HG03097 (cell line): Measurements from ENCODE around the gene STKLD1.
"Not testable (repeated sequence)": the region's sequence is repeated elsewhere in the genome, so short reads cannot be mapped to it uniquely, and the experiment has no call there.

Experiments
- ATAC-seq: cut with Tn5 transposase; IDR thresholded peaks from one replicate; pipeline ENCODE4 v1.9.1; 2021; ENCODE audit not compliant: unreplicated experiment, low FRiP score

Gene STKLD1

DNA sequence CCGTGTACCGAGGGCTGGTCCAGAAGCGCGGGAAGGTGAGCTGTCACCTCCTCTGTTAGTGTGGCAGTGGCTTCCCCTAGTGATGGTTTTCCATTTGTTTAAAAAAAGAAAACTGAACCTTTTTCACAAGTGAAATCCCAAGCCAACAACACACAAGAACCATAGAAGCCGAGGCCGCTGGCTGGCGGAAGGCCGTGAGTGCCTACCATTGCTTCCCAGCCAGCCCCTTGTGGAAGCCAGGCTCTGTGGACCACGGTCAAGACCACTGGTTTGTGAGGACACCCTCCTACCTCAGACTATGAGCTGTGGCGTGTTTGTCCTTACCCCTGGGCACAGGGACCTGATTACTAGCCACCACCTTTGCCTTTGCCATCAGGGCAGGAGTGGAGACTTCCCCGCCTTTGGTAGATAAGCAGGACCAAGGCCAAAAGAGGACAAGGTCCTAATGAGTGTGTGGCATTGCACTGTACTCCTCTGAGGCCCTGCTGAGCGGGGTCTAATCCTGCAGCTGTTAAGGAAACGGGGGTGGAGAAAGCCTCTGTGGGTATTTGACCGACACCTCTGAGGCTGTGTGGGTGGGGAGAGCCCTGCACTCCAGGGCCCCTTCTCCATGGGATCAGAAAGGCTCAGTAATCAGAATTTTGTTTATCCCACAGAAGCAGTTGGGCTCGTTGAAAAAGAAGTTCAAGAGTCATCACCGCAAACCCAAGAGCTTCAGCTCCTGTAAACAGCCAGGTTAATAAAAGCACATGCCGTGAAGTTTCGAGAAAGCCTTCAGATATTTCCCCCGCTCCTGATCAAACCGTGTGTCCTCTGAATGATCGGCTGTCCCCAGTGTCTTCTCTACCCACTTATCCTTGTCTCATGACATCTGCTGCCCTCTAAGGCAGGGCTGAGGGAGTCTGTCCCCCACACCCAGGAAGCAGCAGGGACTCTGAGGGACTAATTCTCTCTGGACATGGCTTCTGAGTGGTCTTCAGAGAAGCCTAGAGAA is 15.5 kb upstream of the STKLD1 start:
- ATAC-seq, result no peak

DNA sequence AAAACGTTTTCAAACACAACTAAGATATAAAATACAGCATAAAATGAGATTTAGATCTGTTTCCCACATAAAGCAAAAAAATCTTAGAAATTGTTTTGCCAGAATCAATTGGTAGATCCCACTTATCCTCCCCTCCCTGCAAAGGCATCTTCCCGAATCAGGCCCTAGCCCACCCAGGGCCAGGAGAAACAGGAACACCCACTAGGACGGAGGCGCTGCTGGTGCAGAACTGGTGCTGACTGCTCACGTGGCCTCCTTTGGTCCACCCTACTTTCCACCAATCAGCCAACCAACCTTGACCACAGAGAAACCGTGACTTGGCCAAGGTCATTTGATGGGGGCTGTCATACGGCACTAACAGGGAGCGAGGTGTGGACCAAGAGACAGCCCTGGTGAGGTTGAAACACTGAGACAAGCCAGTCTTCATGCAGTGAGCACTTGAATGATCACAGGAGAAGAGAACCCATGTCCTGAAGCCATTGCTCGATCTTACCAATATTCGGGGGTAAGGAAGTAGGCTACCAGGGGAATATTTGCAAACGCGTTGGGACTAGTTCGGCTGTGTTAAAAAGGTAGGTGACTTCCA is 14.6 kb upstream of the STKLD1 start:
- ATAC-seq, result no peak

DNA sequence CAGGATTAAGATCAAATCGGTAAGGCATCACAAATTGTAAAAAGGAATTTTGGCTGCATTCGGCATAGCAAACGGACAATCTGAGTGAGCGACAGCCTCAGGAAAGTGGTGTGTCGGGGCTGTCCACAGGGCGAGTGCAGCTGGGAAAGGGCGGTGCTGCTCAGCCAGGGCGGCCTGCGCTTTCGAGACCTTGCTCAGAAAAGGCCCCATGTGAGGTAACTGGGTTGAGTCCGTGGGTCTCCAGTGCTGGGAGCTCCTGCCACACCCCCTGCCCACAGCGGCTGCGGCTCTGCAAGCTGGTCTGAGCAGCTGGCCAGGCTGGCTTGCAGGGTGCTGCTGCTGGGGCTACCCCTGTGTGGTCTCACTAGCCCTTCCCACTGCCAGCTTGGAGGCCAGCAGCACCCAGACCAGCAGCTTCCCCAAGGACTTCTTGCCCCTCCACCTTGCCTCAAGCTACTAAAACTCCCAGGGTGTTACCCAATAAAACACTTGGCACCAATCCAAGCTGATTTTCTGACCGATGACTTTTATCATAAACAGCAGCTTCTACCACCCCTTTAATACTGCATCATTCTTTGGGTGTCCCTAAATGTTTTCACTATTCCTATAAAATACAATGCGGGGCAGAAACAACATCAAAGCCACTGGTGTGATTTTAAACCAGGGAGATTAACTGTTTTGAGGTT is 13.7 kb upstream of the STKLD1 start:
- ATAC-seq, result no peak

DNA sequence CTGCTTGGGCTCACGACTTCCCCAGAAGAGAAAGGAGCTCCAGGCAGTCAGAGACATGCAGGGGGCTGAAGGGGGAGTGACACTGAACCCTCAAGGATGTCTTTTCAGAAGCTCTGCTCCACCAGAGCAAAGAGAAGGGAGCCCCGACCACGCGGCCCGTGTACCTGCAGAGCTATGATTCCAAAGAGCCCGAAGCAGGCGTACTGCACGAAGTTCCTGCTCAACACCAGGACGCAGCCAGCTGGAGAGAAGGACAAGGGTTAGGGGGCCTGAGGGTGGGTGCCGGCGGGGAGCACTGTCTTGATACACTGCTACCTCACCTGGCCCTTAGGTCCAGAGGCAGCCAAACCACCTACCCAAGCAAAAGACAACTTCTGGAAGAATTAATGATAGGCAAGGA is 9.7 kb upstream of the STKLD1 start:
- no peak for ATAC-seq

DNA sequence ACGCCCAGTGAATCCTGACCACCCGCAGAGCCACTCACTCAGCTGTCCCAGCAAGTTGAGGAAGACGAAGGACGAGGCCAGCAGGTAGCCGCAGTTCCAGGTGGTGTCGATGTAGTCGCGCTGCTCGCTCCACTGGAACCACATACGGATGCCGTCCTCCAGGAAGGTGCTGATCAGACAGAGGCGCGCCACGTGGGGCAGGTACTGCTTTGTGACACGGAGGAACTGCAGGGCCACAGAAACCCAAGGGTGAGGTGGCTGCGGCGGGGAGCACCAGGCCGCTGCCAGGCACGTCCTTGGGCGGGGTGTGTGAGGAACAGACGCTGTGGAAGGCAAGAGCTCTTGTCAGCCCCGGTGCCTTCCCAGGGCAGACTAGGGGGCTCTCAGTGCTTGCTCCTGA is 8.9 kb upstream of the STKLD1 start:
- no peak for ATAC-seq

DNA sequence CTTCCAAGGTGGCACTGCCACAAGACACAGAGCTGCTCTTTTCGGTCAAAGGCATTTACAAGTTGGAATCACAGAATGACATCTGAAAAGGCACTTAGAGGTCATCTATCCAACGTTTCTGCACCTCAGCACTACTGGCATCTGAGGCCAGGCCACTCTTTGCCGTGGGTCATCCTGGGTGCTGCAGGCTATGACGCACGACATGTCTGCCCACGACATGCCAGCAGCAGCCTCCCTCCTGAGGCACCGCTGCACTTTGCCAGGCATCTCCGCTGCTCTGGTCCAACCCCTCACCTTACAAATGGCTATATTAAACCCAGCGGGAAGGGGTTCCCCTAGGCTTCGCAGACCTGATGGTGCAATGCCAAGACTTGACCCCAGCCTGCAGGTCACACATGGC is 8.4 kb upstream of the STKLD1 start:
- ATAC-seq, result no peak

DNA sequence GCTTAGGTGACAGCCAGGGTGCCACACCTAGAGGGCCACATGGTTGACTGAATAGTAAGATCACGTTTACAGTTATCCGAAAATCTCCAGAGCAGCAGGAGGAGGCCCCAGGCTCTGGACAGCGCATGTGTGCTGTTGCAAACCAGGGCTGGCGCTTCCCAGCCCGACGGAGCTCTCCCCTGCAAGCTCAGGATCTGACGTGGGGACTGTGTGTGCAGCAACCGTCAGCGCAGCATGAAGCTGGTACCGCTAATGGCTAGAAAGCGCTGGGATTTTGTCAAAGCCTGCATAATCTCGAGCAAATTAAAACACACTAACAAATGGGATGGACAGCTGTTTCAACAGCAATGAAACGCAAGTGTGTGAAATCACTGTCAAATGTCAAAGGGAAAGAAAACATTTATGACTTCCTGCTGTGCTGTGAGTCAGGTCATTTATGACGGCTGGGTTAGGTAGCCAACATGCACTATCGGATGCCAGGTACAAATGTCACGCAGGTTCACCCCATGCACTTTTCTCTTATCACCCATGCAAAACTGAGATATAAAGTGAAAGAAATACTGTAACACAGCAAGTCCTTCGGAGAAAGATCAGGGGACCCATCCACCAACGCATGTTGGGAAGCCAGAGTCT is 7.8 kb upstream of the STKLD1 start:
- ATAC-seq, result no peak

DNA sequence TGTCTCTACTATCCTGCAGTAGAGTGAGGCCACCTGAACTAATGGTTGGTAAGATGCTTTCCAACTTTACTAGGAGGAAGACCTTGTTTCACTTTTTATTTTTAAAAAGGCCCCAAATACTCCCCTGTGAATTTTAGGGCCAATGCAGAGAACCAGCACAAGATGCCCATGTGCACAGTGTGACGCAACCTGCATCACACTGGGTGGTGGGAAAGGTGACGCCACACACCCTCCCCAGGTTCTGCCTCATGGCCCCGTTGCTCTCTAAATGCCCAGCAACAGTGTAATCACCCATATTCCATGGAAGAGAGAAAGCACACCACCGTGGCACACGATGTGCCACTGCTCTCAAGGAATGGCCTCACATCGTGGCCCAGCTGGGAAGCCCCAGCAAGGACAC is 6.7 kb upstream of the STKLD1 start:
- no peak for ATAC-seq

DNA sequence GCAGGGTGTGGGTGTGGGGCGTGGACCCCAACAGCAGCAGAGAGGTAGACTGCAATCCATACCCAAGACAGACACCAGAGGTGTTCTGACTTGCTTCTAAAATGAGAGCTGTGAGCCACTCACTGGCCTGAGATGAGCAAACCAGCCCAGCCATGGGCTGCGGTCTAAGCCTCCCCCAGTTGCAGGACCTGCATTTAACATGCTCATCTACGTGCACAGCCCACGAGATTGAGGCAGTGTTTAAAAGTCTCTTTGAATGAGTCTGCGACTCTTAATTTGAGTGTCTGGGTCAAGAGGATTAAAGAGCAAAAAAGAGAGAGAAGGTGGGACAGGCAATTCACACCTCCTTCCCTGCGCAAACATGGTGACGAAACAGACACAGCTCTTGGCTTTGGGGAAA is 6.2 kb upstream of the STKLD1 start:
- ATAC-seq, result no peak

DNA sequence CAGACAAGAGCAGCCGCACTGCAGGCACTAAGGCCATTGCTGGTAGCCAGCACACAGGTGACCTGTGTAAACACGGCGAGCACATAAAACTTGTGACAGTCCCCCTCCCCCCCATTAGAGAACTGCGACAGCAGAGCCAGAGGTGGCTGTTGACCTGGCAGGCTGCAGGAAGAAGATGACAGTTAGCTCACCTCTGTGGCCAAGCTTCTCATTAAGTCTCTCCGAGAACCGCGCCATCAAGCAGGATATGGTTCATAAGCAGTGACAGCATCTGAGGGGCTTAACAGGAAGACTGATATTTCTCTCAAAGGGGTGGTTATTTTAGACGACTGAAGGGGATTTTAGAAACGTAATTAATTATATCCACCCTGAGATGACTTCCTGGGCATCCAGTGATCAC is 5.5 kb upstream of the STKLD1 start:
- ATAC-seq, result no peak

DNA sequence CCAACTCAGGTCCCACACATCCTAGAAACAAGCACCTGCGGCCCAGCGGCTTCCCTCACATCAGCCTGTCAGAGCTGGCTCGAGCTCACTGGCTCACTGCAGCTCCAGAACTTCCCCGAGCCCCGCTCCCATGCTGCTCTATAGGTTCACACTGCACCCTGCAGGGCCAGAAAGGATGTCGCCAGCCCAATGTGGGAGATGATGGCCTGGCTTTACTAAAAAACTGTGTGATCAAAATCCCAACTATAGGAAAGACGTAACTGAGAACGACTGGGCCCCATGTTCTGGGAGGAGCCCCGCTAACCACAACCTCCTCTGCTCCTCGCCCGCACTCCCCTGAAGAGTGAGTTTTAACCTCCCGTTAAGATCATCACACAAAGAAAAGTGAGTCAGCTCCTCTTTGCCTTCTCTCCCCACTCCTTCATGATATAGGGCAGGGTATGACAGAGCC is 4.9 kb upstream of the STKLD1 start:
- ATAC-seq, result no peak

DNA sequence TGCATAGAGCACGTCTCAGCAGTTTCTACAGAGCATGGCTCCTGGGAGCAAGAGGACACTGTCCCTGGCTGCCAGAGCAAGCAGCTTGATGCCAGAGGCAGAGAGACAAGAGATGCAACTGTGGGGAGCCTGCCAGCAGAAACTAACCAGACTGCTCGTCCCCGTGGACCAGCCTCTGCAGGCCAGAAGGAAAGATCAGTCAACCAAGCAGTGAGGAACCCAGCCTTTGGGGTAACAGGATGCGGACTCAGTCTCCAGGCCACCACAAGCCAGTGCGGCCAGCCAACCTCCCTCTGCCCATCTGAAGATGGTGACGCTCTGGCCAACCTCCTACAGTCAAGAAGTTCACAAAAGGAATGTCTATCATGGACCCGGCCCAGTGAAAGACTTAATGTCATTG is 4.0 kb upstream of the STKLD1 start:
- ATAC-seq, result no peak

DNA sequence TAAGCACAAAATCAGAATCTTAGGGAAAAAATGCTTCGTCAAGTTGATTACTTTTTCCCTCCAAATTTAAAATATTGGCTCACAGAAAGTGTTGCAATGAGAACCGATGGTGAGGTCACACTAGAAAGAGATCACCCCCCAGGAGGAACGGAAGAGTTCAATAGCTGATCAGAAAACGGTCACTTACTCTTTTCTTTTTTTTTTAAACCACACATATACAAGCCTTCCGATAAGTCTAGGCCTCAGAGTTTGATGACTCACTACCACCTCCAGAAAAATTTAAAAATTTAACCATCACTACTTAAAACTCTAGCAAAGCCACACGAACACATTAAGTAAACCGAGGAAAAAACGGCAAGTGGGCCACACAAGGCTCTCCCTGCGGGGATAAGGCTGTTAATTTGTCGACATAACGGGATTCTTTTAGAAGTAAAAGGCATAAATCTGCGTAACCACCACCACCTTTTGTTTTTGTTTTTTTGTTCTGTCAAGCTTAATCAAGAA is 1.5 kb upstream of the STKLD1 start:
- no peak for ATAC-seq

DNA sequence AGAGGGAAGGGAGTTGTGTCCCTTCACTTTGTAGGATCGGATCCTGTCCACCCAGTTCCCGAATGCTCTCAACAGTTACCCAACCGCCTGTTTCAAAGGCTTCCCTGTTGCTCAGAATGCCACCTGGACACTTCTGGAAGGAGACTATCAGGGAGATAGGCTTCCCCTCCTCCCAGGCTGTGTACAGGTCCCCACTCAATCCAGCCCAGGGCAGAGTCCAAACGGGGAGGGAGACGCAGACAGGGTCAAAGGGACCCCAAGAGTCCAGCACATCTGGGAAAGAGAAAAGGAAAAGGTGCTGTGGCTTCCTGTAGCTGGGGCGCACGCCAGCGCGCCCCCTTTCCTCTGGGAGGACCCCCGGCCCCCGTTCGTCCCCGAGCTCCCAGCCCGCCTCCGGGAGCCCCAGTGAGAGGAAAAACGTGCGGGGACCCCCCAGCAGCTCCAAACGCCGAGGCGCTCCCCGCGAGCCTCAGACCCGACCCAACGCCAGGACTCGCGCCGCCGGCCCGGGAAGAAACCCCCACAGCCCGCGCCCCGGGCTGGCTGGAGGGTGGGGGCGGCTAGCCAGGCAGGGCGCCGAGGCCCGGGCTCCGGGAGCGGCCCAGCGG is 946 bp upstream of the STKLD1 start:
- ATAC-seq, result no peak

DNA sequence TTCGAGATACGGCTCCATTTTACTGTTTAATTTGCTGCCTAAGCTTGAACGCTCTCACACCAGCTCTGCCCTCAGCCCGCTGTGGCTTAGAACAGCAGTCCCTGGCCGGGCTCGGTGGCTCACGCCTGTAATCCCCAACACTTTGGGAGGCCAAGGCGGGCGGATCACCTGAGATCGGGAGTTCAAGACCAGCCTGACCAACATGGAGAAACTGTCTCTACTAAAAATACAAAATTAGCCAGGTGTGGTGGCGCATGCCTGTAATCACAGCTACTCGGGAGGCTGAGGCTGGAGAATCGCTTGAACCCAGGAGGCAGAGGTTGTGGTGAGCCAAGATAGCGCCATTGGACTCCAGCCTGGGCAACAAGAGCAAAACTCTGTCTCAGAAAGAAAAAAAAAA is 1.1 kb downstream of the STKLD1 start:
- not testable (repeated sequence) for ATAC-seq

DNA sequence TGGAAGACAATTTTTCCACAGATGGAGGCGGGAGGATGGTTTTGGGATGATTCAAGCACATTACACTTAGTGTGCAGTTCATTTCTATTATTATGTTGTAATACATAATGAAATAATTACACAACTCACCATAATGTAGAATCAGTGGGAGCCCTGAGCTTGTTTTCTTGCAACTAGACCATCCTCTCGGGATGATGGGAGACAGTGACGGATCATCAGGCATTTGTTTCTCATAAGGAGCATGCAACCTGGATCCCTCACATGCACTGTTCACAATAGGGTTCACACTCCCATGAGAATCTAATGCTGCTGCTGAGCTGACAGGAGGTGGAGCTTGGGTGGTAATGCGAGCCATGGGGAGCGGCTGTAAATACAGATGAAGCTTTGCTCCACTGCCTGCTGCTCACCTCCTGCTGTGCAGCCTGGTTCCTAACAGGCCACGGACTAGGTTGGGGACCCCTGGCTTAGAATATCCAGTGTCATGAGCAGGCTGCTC is 1.6 kb downstream of the STKLD1 start:
- ATAC-seq, result no peak

DNA sequence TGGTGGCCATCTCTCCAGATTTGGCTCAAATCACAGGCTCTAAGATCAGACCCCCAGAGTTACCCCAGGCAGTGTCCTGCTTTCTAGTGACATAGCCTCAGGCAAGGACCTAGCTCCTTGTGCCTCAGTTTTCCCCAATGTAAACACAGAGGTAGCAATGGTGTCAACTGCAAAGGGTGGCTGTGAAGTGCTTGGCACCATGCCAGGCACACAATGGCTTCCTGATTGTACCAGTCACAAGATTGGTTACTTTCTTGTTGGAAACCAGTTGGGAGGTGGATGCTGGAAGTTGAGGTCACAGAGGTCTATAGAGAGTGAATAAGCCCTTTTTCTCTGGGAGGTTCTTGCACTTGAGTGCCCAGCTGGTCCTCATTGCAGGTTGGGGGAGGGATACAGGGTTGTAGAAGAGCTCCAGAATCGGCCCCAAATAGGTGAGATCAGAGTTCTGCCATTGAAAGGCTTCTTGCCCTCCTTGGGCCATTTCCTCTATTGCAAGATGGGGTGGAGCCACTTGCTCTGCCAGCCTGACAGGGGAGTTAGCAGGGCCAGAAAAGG is 2.3 kb downstream of the STKLD1 start:
- ATAC-seq, result no peak

DNA sequence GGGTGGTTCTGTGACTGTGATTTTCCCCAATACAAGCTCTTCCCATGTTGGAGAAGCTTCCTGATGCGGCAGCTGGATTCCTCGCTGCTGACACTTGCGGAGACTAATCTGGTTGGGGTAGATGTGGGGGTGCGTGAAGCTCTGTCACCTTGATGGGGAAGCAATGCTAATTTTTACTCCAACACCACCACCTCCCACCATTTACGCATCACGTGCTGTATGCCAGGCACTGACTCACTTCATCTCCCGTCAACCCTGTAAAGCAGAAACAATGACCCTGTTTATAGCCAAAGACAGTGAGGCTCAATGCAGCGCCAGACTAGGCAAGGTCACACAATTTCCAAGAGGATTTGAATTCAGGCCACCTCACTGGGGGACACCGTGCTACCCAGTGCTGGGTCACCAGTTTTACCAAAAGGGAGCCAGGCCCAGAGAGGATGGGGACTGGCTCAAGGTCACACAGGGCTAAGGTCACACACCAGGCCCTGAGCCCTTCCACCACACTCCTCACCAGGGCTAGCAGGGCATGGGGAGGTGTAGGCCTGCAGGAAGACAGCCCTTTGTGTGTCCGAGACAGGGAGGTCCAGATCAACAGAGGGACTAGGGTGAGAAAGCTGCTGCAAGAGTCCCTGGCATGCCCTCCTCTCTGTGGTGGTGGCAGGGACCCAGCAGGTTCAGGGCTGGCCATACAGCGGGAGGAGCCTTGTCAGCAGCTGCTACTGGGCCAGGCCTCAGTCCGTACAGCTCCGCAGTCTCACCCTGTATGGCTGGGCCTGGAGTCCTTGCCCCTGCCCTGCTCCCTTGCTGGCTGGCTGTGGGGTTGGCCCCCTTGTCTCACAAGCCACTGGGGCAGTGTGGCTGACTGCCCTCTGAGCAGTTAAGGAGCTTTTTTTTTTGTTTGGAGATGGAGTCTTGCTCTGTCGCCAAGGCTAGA is 3.3 kb downstream of the STKLD1 start:
- no peak for ATAC-seq

DNA sequence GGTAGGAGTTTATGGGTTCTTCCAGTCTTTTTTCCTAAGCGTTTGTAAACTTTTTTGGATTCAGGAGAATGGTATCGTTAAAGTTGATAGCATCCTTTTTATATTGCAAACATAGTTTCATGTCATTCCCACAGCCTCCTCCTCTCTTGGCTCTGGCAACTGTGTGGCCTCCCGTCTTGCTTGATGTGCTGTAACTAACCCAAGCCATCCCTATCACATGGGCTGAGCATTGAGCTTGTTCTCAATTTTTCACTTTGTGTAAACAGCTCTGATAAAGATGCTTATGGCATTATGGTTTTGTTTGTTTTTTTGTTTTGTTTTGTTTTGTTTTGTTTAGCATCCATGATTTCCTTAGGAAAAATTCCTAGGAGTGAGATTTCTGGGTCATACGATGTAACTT is 4.6 kb downstream of the STKLD1 start:
- ATAC-seq, result no peak
